WTC11 (cell line): ENCODE data around the gene PPP4R4. TPM values are rescaled to one million over a fixed set of nuclear protein-coding genes. Genes with fewer than 3 reads are reported as not detected.

Experiments used
- ATAC-seq: fragments of 200-7000 bp; cut with Tn5 transposase; 2 replicates; pipeline ENCODE4 v1.10.0; 2021; ENCODE audit warnings: mild to moderate bottlenecking, moderate library complexity
- CTCF ChIA-PET: fragments of 300-600 bp; sonication (Branson Sonifier 250); formaldehyde crosslinking; loops from one replicate; lab custom pipeline; 2021; ENCODE audit warnings: antibody characterized with exemption; lab: Charles Lee
- POLR2A ChIA-PET: fragments of 350-600 bp; sonication (Branson Sonifier 250); formaldehyde crosslinking; loops from one replicate; lab custom pipeline; 2021; ENCODE audit warnings: antibody characterized with exemption; lab: Charles Lee
- DNase-seq: peaks from one replicate; pipeline ENCODE4 v3.0.0; 2021; ENCODE audit warnings: low spot score
- H3K27ac Mint-ChIP-seq: 2 replicates; pipeline ENCODE4 v1.8.0; 2021; ENCODE audit warnings: mixed read lengths
- H3K27me3 Mint-ChIP-seq: 2 replicates; pipeline ENCODE4 v1.8.0; 2021; ENCODE audit warnings: low read depth, mild to moderate bottlenecking, moderate library complexity, mixed read lengths
- H3K36me3 Mint-ChIP-seq: 2 replicates; pipeline ENCODE4 v1.8.0; 2021; ENCODE audit warnings: mixed read lengths
- H3K4me1 Mint-ChIP-seq: 2 replicates; pipeline ENCODE4 v1.8.0; 2022; ENCODE audit warnings: mixed read lengths
- H3K4me3 Mint-ChIP-seq: 2 replicates; pipeline ENCODE4 v1.8.0; 2021; ENCODE audit warnings: mild to moderate bottlenecking, moderate library complexity, mixed read lengths
- H3K9me3 Mint-ChIP-seq: 2 replicates; pipeline ENCODE4 v1.8.0; 2021; ENCODE audit warnings: mixed read lengths
- ATF1 ChIP-seq: sonication (generic); formaldehyde crosslinking; IDR thresholded peaks from 2 replicates; pipeline ENCODE4 v1.8.1; 2023; ENCODE audit warnings: mild to moderate bottlenecking, moderate library complexity, missing genetic modification reagents
- ATF2 ChIP-seq: sonication (generic); formaldehyde crosslinking; IDR thresholded peaks from 2 replicates; pipeline ENCODE4 v1.8.1; 2022; ENCODE audit warnings: low read depth, missing genetic modification reagents, borderline replicate concordance
- E2F4 ChIP-seq: sonication (generic); formaldehyde crosslinking; IDR thresholded peaks from 2 replicates; pipeline ENCODE4 v1.8.1; 2022; ENCODE audit warnings: low read depth, mild to moderate bottlenecking, moderate library complexity, missing genetic modification reagents, borderline replicate concordance
- E2F5 ChIP-seq: sonication (generic); formaldehyde crosslinking; IDR thresholded peaks from 2 replicates; pipeline ENCODE4 v1.8.1; 2022; ENCODE audit warnings: mild to moderate bottlenecking, moderate library complexity, missing genetic modification reagents
- FOXK1 ChIP-seq: sonication (generic); formaldehyde crosslinking; IDR thresholded peaks from 2 replicates; pipeline ENCODE4 v1.8.0; 2022; ENCODE audit warnings: mild to moderate bottlenecking, moderate library complexity, missing genetic modification reagents
- FOXP4 ChIP-seq: sonication (generic); formaldehyde crosslinking; IDR thresholded peaks from 2 replicates; pipeline ENCODE4 v1.8.0; 2022; ENCODE audit warnings: mild to moderate bottlenecking, missing genetic modification reagents
- IRF1 ChIP-seq: sonication (generic); formaldehyde crosslinking; IDR thresholded peaks from 2 replicates; pipeline ENCODE4 v1.8.0; 2023; ENCODE audit warnings: missing genetic modification reagents
- IRF2 ChIP-seq: sonication (generic); formaldehyde crosslinking; IDR thresholded peaks from 2 replicates; pipeline ENCODE4 v1.8.0; 2022; ENCODE audit warnings: low read depth, missing genetic modification reagents, borderline replicate concordance
- MAX ChIP-seq: sonication (generic); formaldehyde crosslinking; IDR thresholded peaks from 2 replicates; pipeline ENCODE4 v1.8.0; 2022; ENCODE audit warnings: mild to moderate bottlenecking, missing genetic modification reagents
- MLX ChIP-seq: sonication (generic); formaldehyde crosslinking; IDR thresholded peaks from 2 replicates; pipeline ENCODE4 v1.8.1; 2023; ENCODE audit warnings: mild to moderate bottlenecking, missing genetic modification reagents, moderate library complexity
- MXD4 ChIP-seq: fragments of 250-450 bp; sonication (Bioruptor Pico); IDR thresholded peaks from 2 replicates; pipeline ENCODE4 v1.8.0; 2021; ENCODE audit warnings: mild to moderate bottlenecking, moderate library complexity, borderline replicate concordance
- NFE2L1 ChIP-seq: sonication (generic); formaldehyde crosslinking; IDR thresholded peaks from 2 replicates; pipeline ENCODE4 v1.8.1; 2023; ENCODE audit warnings: missing genetic modification reagents
- NR3C1 ChIP-seq: sonication (generic); formaldehyde crosslinking; conservative IDR thresholded peaks from 2 replicates; pipeline ENCODE4 v1.8.1; 2023; ENCODE audit warnings: low read depth, mild to moderate bottlenecking, missing genetic modification reagents
- PRRX2 ChIP-seq: fragments of 250-450 bp; sonication (Bioruptor Pico); IDR thresholded peaks from 2 replicates; pipeline ENCODE4 v1.8.0; 2021; ENCODE audit warnings: mild to moderate bottlenecking
- RELA ChIP-seq: sonication (generic); formaldehyde crosslinking; IDR thresholded peaks from 2 replicates; pipeline ENCODE4 v1.8.1; 2022; ENCODE audit warnings: missing genetic modification reagents, mild to moderate bottlenecking, borderline replicate concordance
- RORB ChIP-seq: fragments of 250-450 bp; sonication (Bioruptor Pico); IDR thresholded peaks from 2 replicates; pipeline ENCODE4 v1.9.0; 2021; ENCODE audit warnings: mild to moderate bottlenecking
- TEAD4 ChIP-seq: sonication (generic); formaldehyde crosslinking; IDR thresholded peaks from 2 replicates; pipeline ENCODE4 v1.8.0; 2022; ENCODE audit warnings: mild to moderate bottlenecking, missing genetic modification reagents
- TP53 ChIP-seq: sonication (generic); formaldehyde crosslinking; IDR thresholded peaks from 2 replicates; pipeline ENCODE4 v1.8.1; 2023; ENCODE audit warnings: mild to moderate bottlenecking, missing genetic modification reagents
- USF2 ChIP-seq: sonication (generic); formaldehyde crosslinking; IDR thresholded peaks from 2 replicates; pipeline ENCODE4 v1.8.1; 2023; ENCODE audit warnings: mild to moderate bottlenecking, missing genetic modification reagents, moderate library complexity
- ZMAT4 ChIP-seq: fragments of 250-450 bp; sonication (Bioruptor Pico); IDR thresholded peaks from 2 replicates; pipeline ENCODE4 v1.9.0; 2021; ENCODE audit warnings: mild to moderate bottlenecking
- ZNF219 ChIP-seq: sonication (generic); formaldehyde crosslinking; IDR thresholded peaks from 2 replicates; pipeline ENCODE4 v1.8.0; 2023; ENCODE audit warnings: missing genetic modification reagents, mild to moderate bottlenecking, borderline replicate concordance
- ZNF263 ChIP-seq: sonication (generic); formaldehyde crosslinking; IDR thresholded peaks from 2 replicates; pipeline ENCODE4 v1.8.1; 2022; ENCODE audit warnings: low read depth, mild to moderate bottlenecking, moderate library complexity, missing genetic modification reagents
- ZNF423 ChIP-seq: fragments of 250-450 bp; sonication (Bioruptor Pico); IDR thresholded peaks from 2 replicates; pipeline ENCODE4 v2.1.2; 2022; ENCODE audit warnings: mild to moderate bottlenecking, moderate library complexity
- ZNF671 ChIP-seq: fragments of 250-450 bp; sonication (Bioruptor Pico); IDR thresholded peaks from 2 replicates; pipeline ENCODE4 v1.8.0; 2021; ENCODE audit warnings: mild to moderate bottlenecking
- ZSCAN18 ChIP-seq: fragments of 250-450 bp; sonication (Bioruptor Pico); IDR thresholded peaks from 2 replicates; pipeline ENCODE4 v2.1.2; 2022; ENCODE audit warnings: mild to moderate bottlenecking, moderate library complexity
- total RNA-seq: library from RNA; stranded (reverse); gene quantifications from 3 replicates; pipeline ENCODE4 v1.2.3, GENCODE V29; 2021

Gene PPP4R4
- total RNA-seq, 1 experiment from 2014 or later = 9.6 TPM

GRCh38 chr14:94139006-94139405, 35.1 kb upstream of the PPP4R4 start:
- TF ChIP-seq NR3C1 (CRISPR knock-in tag) = no peak
- no peak for TF ChIP-seq ZNF671 (CRISPR knock-in tag)
- no peak for TF ChIP-seq USF2 (CRISPR knock-in tag)
- no peak for TF ChIP-seq FOXK1 (CRISPR knock-in tag)
- no peak for TF ChIP-seq IRF1 (CRISPR knock-in tag)
- TF ChIP-seq TP53 (CRISPR knock-in tag) = no peak
- no peak for TF ChIP-seq ZSCAN18 (CRISPR knock-in tag)
- TF ChIP-seq E2F5 (CRISPR knock-in tag) = no peak
- no peak for TF ChIP-seq RORB
- TF ChIP-seq NFE2L1 (CRISPR knock-in tag) = no peak
- no peak for TF ChIP-seq MAX (CRISPR knock-in tag)
- no peak for TF ChIP-seq RELA (CRISPR knock-in tag)
- TF ChIP-seq ATF2 (CRISPR knock-in tag) = no peak
- no peak for TF ChIP-seq IRF2 (CRISPR knock-in tag)
- no peak for TF ChIP-seq ZNF423
- no peak for TF ChIP-seq TEAD4 (CRISPR knock-in tag)
- no peak for TF ChIP-seq ATF1 (CRISPR knock-in tag)
- no peak for TF ChIP-seq MLX (CRISPR knock-in tag)
- no peak for ATAC-seq
- ChIA-PET POLR2A (interaction anchor here (0.6 kb wide), 1 partner anchor 1699 kb away, joined by 3 read pairs; no protein-coding TSS in a partner anchor), CTCF (interaction anchor here (0.6 to 3.7 kb wide), 12 partner anchors 26 to 685 kb away, joined by 3 to 45 read pairs (median 5); partner anchors contain the start of gene PPP4R4)
- DNase-seq = no peak
- Mint-ChIP-seq H3K36me3 (peaks cover 13% of the 10 kb centered on the region), H3K4me3 (no peak overlapping the region), H3K4me1 (peaks cover 19% of the 10 kb centered on the region), H3K9me3 (peaks cover 20% of the 10 kb centered on the region), H3K27ac (peak overlapping the region; percentile 50; the same call in 1 of the 2 replicates), H3K27me3 (peaks cover 7% of the 10 kb centered on the region; the same call in 1 of the 2 replicates)

GRCh38 chr14:94139421-94139820, 34.7 kb upstream of the PPP4R4 start:
- Mint-ChIP-seq H3K27ac (no peak overlapping the region), H3K27me3 (peaks cover 7% of the 10 kb centered on the region; the same call in 1 of the 2 replicates), H3K4me3 (no peak overlapping the region), H3K9me3 (peaks cover 20% of the 10 kb centered on the region), H3K4me1 (peaks cover 21% of the 10 kb centered on the region), H3K36me3 (peaks cover 13% of the 10 kb centered on the region)
- ChIA-PET POLR2A (no interaction called here), CTCF (interaction anchor here (0.6 to 3.7 kb wide), 10 partner anchors 26 to 686 kb away, joined by 3 to 45 read pairs (median 4); partner anchors contain the start of gene PPP4R4)
- DNase-seq (no peak), ATAC-seq (no peak)
- TF ChIP-seq FOXP4 (CRISPR knock-in tag) (no peak), E2F4 (CRISPR knock-in tag) (no peak), RELA (CRISPR knock-in tag) (no peak), ZNF219 (no peak), USF2 (CRISPR knock-in tag) (no peak), PRRX2 (CRISPR knock-in tag) (no peak), ZMAT4 (CRISPR knock-in tag) (no peak), MXD4 (CRISPR knock-in tag) (no peak), ZNF263 (no peak)
